ENCODE results near the gene GRHL1.

GRHL1 gene

DNA sequence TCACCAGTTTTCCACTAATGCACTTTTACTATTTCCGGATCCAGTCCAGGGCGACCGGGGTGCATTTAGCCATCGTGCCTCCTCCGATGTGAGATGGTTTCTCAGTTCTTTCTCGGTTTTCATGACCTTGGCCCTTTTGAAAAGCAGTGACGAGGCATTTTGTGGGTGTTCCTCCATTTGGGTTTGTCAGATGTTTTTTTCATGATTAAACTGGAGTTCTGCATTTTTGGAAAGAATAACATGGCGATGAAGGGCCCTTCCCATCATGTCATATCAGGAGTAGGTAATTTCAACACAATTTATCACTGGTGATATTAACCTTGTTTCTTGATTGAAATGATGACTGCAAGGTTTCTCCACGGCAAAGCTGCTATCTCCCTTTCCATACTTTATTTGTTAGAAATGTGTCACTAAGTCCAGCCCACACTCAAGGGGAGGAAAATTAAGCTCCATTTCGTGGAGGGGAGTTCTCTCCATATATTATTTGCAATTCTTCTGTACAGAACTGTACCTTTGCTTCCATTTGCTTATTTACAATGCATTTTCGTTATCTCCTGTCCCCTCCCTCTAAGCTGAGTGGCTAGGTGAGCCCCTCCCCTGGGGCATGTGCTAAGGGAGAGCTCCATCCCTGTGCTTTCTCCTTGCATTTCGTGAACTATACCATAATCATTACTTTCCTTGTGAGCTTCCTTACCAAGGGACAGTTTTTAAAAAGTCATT lies 83.0 kb downstream of the GRHL1 start:
- Histone ChIP-seq H3K4me1 (ENCODE audit: low read length) (peaks cover 18% of the 10 kb centered on the region), H3K4me2 (ENCODE audit: low read length) (no peak overlapping the region), H3K79me2 (ENCODE audit: low read length) (peaks cover 6% of the 10 kb centered on the region; the same call in 1 of the 2 replicates)

DNA sequence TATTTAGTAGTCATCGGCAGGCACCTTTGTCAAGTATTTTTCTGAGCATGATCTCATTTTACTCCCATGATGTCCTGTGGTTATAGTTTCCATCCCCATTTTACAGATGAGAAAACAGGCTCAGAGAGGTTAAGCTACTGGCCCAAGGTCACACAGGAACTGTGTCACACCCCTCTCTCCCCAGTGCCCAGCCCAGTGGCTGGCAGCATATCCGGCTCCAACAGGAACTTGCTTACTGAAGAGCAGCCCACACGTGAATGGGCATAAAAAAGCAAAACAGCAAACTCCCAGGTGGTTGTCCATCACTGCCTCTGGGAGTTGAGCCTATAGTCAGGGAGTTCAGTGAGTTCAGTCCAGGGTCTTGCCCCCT lies 83.5 kb downstream of the GRHL1 start:
- no peak for TF ChIP-seq EZH2phosphoT487 (IDR thresholded peaks at IDR 0.05; ENCODE audit: low read depth)
- TF ChIP-seq, protein P1, sequence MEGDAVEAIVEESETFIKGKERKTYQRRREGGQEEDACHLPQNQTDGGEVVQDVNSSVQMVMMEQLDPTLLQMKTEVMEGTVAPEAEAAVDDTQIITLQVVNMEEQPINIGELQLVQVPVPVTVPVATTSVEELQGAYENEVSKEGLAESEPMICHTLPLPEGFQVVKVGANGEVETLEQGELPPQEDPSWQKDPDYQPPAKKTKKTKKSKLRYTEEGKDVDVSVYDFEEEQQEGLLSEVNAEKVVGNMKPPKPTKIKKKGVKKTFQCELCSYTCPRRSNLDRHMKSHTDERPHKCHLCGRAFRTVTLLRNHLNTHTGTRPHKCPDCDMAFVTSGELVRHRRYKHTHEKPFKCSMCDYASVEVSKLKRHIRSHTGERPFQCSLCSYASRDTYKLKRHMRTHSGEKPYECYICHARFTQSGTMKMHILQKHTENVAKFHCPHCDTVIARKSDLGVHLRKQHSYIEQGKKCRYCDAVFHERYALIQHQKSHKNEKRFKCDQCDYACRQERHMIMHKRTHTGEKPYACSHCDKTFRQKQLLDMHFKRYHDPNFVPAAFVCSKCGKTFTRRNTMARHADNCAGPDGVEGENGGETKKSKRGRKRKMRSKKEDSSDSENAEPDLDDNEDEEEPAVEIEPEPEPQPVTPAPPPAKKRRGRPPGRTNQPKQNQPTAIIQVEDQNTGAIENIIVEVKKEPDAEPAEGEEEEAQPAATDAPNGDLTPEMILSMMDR (IDR thresholded peaks at IDR 0.05; ENCODE audit: low read depth, low read length) = no peak
- no peaks in the 10 kb centered on the region for H3K9me3 ChIP-seq (ENCODE audit: insufficient read depth, low read length)
- no peak overlapping the region for H3K4me2 ChIP-seq (ENCODE audit: low read length)
- no peak overlapping the region for H3K27ac ChIP-seq (ENCODE audit: low read length)
- peaks cover 13% of the 10 kb centered on the region for H3K4me1 ChIP-seq (ENCODE audit: low read length)
- H3K79me2 ChIP-seq (ENCODE audit: low read length) = peaks cover 6% of the 10 kb centered on the region; the same call in 1 of the 2 replicates
- H3K36me3 ChIP-seq (replicated peaks; ENCODE audit: low read depth, low read length) = no peaks in the 10 kb centered on the region
- no peaks in the 10 kb centered on the region for H3K27me3 ChIP-seq (ENCODE audit: low read depth, low read length)
- H2AFZ ChIP-seq (ENCODE audit: low read depth, low read length) = no peak overlapping the region
- H3K9ac ChIP-seq (ENCODE audit: low read length) = no peak overlapping the region
- no peak overlapping the region for H3K4me3 ChIP-seq (ENCODE audit: low read length)
- H4K20me1 ChIP-seq (ENCODE audit: insufficient read depth, low read length) = no peaks in the 10 kb centered on the region

More for the DNA sequence above, 83.0 kb downstream of the GRHL1 start:
- no peak overlapping the region for H3K9ac ChIP-seq (ENCODE audit: low read length)
- H4K20me1 ChIP-seq (ENCODE audit: insufficient read depth, low read length) = no peaks in the 10 kb centered on the region
- H3K36me3 ChIP-seq (replicated peaks; ENCODE audit: low read depth, low read length) = no peaks in the 10 kb centered on the region
- TF ChIP-seq EZH2phosphoT487 (IDR thresholded peaks at IDR 0.05; ENCODE audit: low read depth) = no peak
- TF ChIP-seq, protein P1 (IDR thresholded peaks at IDR 0.05; ENCODE audit: low read depth, low read length) = no peak
- H3K4me3 ChIP-seq (ENCODE audit: low read length) = no peak overlapping the region
- no peak overlapping the region for H3K27ac ChIP-seq (ENCODE audit: low read length)
- H3K27me3 ChIP-seq (ENCODE audit: low read depth, low read length) = no peaks in the 10 kb centered on the region
- H3K9me3 ChIP-seq (ENCODE audit: insufficient read depth, low read length) = no peaks in the 10 kb centered on the region
- no peak overlapping the region for H2AFZ ChIP-seq (ENCODE audit: low read depth, low read length)

DNA sequence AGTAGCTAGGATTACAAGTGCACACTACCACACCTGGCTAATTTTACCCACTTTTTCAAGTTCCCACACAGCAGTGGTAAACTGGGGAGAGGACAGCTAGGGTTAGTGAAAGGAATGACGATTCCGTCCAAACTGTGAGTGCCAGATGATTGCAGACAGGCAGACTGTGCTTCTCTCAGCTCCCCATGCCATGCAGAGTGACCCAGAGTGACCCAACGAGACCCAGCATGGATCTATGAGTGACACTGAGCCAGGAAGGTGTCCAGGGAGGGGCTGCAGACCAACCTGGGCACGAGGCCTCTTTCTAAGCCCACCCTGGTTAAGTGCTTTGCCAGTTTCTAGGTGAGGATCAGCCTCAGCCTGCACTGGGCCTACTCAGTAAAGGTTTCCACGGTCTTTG lies 84.1 kb downstream of the GRHL1 start:
- H3K36me3 ChIP-seq (replicated peaks; ENCODE audit: low read depth, low read length) = no peaks in the 10 kb centered on the region
- no peaks in the 10 kb centered on the region for H4K20me1 ChIP-seq (ENCODE audit: insufficient read depth, low read length)
- H3K4me3 ChIP-seq (ENCODE audit: low read length) = no peak overlapping the region
- no peaks in the 10 kb centered on the region for H3K9me3 ChIP-seq (ENCODE audit: insufficient read depth, low read length)
- H3K9ac ChIP-seq (ENCODE audit: low read length) = no peak overlapping the region
- H3K4me2 ChIP-seq (ENCODE audit: low read length) = no peak overlapping the region
- TF ChIP-seq, protein P1 (IDR thresholded peaks at IDR 0.05; ENCODE audit: low read depth, low read length) = no peak
- no peak for TF ChIP-seq EZH2phosphoT487 (IDR thresholded peaks at IDR 0.05; ENCODE audit: low read depth)
- no peak overlapping the region for H2AFZ ChIP-seq (ENCODE audit: low read depth, low read length)
- no peaks in the 10 kb centered on the region for H3K27me3 ChIP-seq (ENCODE audit: low read depth, low read length)
- H3K79me2 ChIP-seq (ENCODE audit: low read length) = peaks cover 6% of the 10 kb centered on the region; the same call in 1 of the 2 replicates
- H3K4me1 ChIP-seq (ENCODE audit: low read length) = peaks cover 12% of the 10 kb centered on the region
- H3K27ac ChIP-seq (ENCODE audit: low read length) = no peak overlapping the region

DNA sequence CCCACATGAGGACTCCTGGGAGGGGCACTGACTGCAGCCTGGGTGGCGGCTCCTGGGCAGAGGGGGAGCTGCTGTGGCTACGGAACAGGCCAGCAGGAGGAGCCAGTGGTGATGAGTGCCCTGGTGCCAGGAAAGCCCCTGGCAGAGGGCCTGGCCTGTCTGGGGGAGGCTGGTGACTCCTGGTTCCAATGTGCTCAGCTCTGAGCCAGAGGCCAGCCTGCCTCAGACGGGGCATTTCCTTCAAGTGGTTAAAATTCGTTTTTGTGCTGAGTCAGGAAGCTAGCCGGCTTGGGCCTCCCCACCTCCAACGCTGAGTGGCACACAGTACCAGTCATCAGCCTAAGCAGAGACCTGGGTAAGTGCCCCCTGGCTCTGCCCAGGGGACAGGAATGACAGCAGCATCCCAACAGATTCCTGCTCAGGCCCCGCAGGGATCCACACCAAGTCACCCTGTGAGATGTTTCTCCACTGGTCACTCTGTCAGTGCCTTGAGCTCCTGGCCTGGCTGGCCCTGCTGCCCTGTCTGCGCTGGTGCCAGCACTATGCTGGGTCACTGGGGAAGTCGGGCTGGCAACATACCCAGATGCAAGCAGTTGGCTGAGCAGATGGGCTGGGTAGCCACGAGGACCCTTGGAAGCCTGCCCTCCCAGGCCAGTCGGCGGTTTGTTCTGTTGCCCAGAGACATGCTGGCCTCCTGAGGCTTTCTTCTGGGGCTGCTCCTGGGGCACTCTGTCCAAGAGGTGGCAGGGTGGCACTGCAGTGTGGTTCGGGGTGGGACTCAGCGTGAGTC lies 84.8 kb downstream of the GRHL1 start:
- H3K4me1 ChIP-seq (ENCODE audit: low read length) = peaks cover 7% of the 10 kb centered on the region
- no peak overlapping the region for H3K4me2 ChIP-seq (ENCODE audit: low read length)
- H3K4me3 ChIP-seq (ENCODE audit: low read length) = no peak overlapping the region
- H3K27ac ChIP-seq (ENCODE audit: low read length) = no peak overlapping the region
- no peaks in the 10 kb centered on the region for H3K9me3 ChIP-seq (ENCODE audit: insufficient read depth, low read length)
- no peaks in the 10 kb centered on the region for H3K27me3 ChIP-seq (ENCODE audit: low read depth, low read length)
- H4K20me1 ChIP-seq (ENCODE audit: insufficient read depth, low read length) = no peaks in the 10 kb centered on the region
- no peaks in the 10 kb centered on the region; the same call in 1 of the 2 replicates for H3K79me2 ChIP-seq (ENCODE audit: low read length)
- no peaks in the 10 kb centered on the region for H3K36me3 ChIP-seq (replicated peaks; ENCODE audit: low read depth, low read length)
- no peak overlapping the region for H3K9ac ChIP-seq (ENCODE audit: low read length)
- no peak overlapping the region for H2AFZ ChIP-seq (ENCODE audit: low read depth, low read length)
- TF ChIP-seq, protein P1 (IDR thresholded peaks at IDR 0.05; ENCODE audit: low read depth, low read length) = peak; percentile 39
- no peak for TF ChIP-seq EZH2phosphoT487 (IDR thresholded peaks at IDR 0.05; ENCODE audit: low read depth)
